GM23338 (cell line): ENCODE measurements around the gene KCTD17. TPM values are rescaled to one million over a fixed set of nuclear protein-coding genes. Genes with fewer than 3 reads are reported as not detected.

ENCODE experiments used
- ATAC-seq: fragments of 200-7000 bp; cut with Tn5 transposase; 3 replicates; pipeline ENCODE4 v1.9.1; 2020
- DNase-seq: peaks from one replicate; pipeline ENCODE4 v3.0.0-alpha.2; 2015; ENCODE audit warnings: low spot score
- H2AFZ ChIP-seq: fragments of 200-600 bp; sonication (generic); 2 replicates; pipeline ENCODE4 v1.8.0; 2016; ENCODE audit warnings: antibody characterized with exemption, mild to moderate bottlenecking, moderate library complexity
- H3F3A ChIP-seq: fragments of 200-600 bp; sonication (generic); replicated peaks from 2 replicates; pipeline ENCODE4 v1.8.0; 2017; ENCODE audit warnings: antibody characterized with exemption, mixed run types, low read depth
- H3K27ac ChIP-seq: fragments of 200-600 bp; sonication (generic); 2 replicates; pipeline ENCODE4 v1.6.1; 2016; ENCODE audit warnings: low read depth
- H3K27me3 ChIP-seq: fragments of 200-600 bp; sonication (generic); 2 replicates; pipeline ENCODE4 v1.8.0; 2016; ENCODE audit warnings: mild to moderate bottlenecking, mixed run types, moderate library complexity; ENCODE audit not compliant: insufficient read depth
- H3K36me3 ChIP-seq: fragments of 200-600 bp; sonication (generic); 2 replicates; pipeline ENCODE4 v1.8.0; 2016; ENCODE audit warnings: mild to moderate bottlenecking; ENCODE audit not compliant: insufficient read depth
- H3K4me1 ChIP-seq: fragments of 200-600 bp; sonication (generic); 2 replicates; pipeline ENCODE4 v1.8.0; 2016; ENCODE audit warnings: mild to moderate bottlenecking, moderate library complexity; ENCODE audit not compliant: insufficient read depth
- H3K4me2 ChIP-seq: fragments of 200-600 bp; sonication (generic); 2 replicates; pipeline ENCODE4 v1.7.1; 2017; ENCODE audit warnings: mixed run types
- H3K4me3 ChIP-seq: fragments of 200-600 bp; sonication (generic); 2 replicates; pipeline ENCODE4 v1.6.1; 2016; ENCODE audit warnings: mixed run types
- H3K79me2 ChIP-seq: fragments of 200-600 bp; sonication (generic); replicated peaks from 2 replicates; pipeline ENCODE4 v1.8.0; 2017; ENCODE audit warnings: mild to moderate bottlenecking; ENCODE audit not compliant: insufficient read depth
- H3K9me2 ChIP-seq: fragments of 200-600 bp; sonication (generic); 2 replicates; pipeline ENCODE4 v1.8.0; 2017; ENCODE audit not compliant: insufficient read depth
- H4K20me1 ChIP-seq: fragments of 200-600 bp; sonication (generic); replicated peaks from 2 replicates; pipeline ENCODE4 v1.8.0; 2017; ENCODE audit warnings: mild to moderate bottlenecking; ENCODE audit not compliant: insufficient read depth
- H3K27ac Mint-ChIP-seq: 2 replicates; pipeline ENCODE4 v1.8.0; 2020; ENCODE audit warnings: inconsistent platforms, mild to moderate bottlenecking, moderate library complexity, mixed read lengths
- H3K27me3 Mint-ChIP-seq: 3 replicates; pipeline ENCODE4 v1.8.0; 2022; ENCODE audit warnings: low read depth, mild to moderate bottlenecking, moderate library complexity, mixed read lengths, inconsistent platforms; ENCODE audit not compliant: insufficient read depth, poor library complexity
- H3K36me3 Mint-ChIP-seq: 3 replicates; pipeline ENCODE4 v1.8.0; 2021; ENCODE audit warnings: low read depth, mild to moderate bottlenecking, inconsistent platforms, moderate library complexity, mixed read lengths
- H3K4me1 Mint-ChIP-seq: 3 replicates; pipeline ENCODE4 v1.8.0; 2020; ENCODE audit warnings: mild to moderate bottlenecking, inconsistent platforms, mixed read lengths
- H3K4me3 Mint-ChIP-seq: 3 replicates; pipeline ENCODE4 v1.8.0; 2021; ENCODE audit warnings: moderate library complexity, mild to moderate bottlenecking, inconsistent platforms, mixed read lengths
- H3K9me3 Mint-ChIP-seq: 3 replicates; pipeline ENCODE4 v1.8.0; 2020; ENCODE audit warnings: moderate library complexity, mild to moderate bottlenecking, inconsistent platforms, mixed read lengths
- CREB1 ChIP-seq: fragments of 250-450 bp; sonication (Bioruptor Pico); IDR thresholded peaks from 2 replicates; pipeline ENCODE4 v1.5.0; 2020; ENCODE audit warnings: low read depth, mild to moderate bottlenecking, moderate library complexity
- CTCF ChIP-seq, 2 experiments: fragments of 200-600 bp in 1 of 2; sonication (generic) in 1 of 2; conservative IDR thresholded peaks; 2 replicates each; pipeline versions ENCODE4 v1.5.1 to v1.6.1; 2016 to 2017; ENCODE audit warnings: antibody characterized with exemption in 2 of 2, low read depth in 2 of 2, mild to moderate bottlenecking in 2 of 2, moderate library complexity in 1 of 2
- ETS1 ChIP-seq: IDR thresholded peaks from 2 replicates; pipeline ENCODE4 v1.6.1; 2016; ENCODE audit warnings: antibody characterized with exemption
- EZH2 ChIP-seq: fragments of 200-600 bp; sonication (generic); IDR thresholded peaks from one replicate; pipeline ENCODE4 v1.8.0; 2017; ENCODE audit warnings: antibody characterized with exemption, mild to moderate bottlenecking, low read depth; ENCODE audit not compliant: unreplicated experiment
- EZH2phosphoT487 ChIP-seq: fragments of 200-600 bp; sonication (generic); IDR thresholded peaks from one replicate; pipeline ENCODE4 v1.8.1; 2018; ENCODE audit warnings: antibody characterized with exemption; ENCODE audit not compliant: unreplicated experiment
- JUNB ChIP-seq: IDR thresholded peaks from one replicate; pipeline ENCODE4 v1.6.1; 2016; ENCODE audit warnings: antibody characterized with exemption; ENCODE audit not compliant: unreplicated experiment
- NANOG ChIP-seq: IDR thresholded peaks from 2 replicates; pipeline ENCODE4 v1.6.1; 2016; ENCODE audit warnings: antibody characterized with exemption, borderline replicate concordance
- POLR2AphosphoS5 ChIP-seq: IDR thresholded peaks from 2 replicates; pipeline ENCODE4 v1.6.1; 2016; ENCODE audit warnings: antibody characterized with exemption, low read depth
- STAT1 ChIP-seq: IDR thresholded peaks from one replicate; pipeline ENCODE4 v1.6.1; 2016; ENCODE audit warnings: antibody characterized with exemption; ENCODE audit not compliant: unreplicated experiment
- ZNF114 ChIP-seq: fragments of 250-450 bp; sonication (Bioruptor Pico); IDR thresholded peaks from 2 replicates; pipeline ENCODE4 v1.5.0; 2020; ENCODE audit warnings: mild to moderate bottlenecking, moderate library complexity
- ZNF331 ChIP-seq: fragments of 250-450 bp; sonication (Bioruptor Pico); IDR thresholded peaks from 2 replicates; pipeline ENCODE4 v1.5.0; 2020; ENCODE audit warnings: low read depth, mild to moderate bottlenecking, moderate library complexity
- polyA plus RNA-seq: library from polyadenylated mRNA; unstranded; fragments of >200 nt; fragmentation: Nextera tagmentation; extraction: Ambion mirVana; gene quantifications from 2 replicates; pipeline ENCODE4 v1.2.1, GENCODE V29; 2016
- total RNA-seq: library from RNA; depleted of rRNA; stranded (reverse); fragments of >200 nt; shearing (Covaris generic); gene quantifications from 2 replicates; pipeline ENCODE4 v1.2.3, GENCODE V29; 2014
- TF ChIP-seq, protein P1 (sequence below): fragments of 250-450 bp; sonication (Bioruptor Pico); IDR thresholded peaks from 2 replicates; pipeline ENCODE4 v1.5.0; 2020; ENCODE audit warnings: mild to moderate bottlenecking, moderate library complexity
- TF ChIP-seq, protein P2 (sequence below): IDR thresholded peaks from one replicate; pipeline ENCODE4 v1.6.1; 2018; ENCODE audit warnings: antibody characterized with exemption; ENCODE audit not compliant: unreplicated experiment

Gene KCTD17
- total and polyA plus RNA-seq, 2 experiments from 2014 or later: 25.1 to 35.0 TPM

GRCh38 chr22:37020192-37020479 is 31.4 kb upstream of the KCTD17 start:
- H3K36me3 ChIP-seq: no peaks in the 10 kb centered on the region
- H3K36me3 Mint-ChIP-seq: peaks cover 23% of the 10 kb centered on the region
- peak overlapping the region; percentile 75 for H3K4me3 ChIP-seq
- no peaks in the 10 kb centered on the region; the same call in 1 of the 2 replicates for H4K20me1 ChIP-seq
- DNase-seq (no peak), ATAC-seq (no peak)
- no peak for TF ChIP-seq ZNF114 (CRISPR knock-in tag)
- no peak for TF ChIP-seq ETS1
- TF ChIP-seq CREB1 (CRISPR knock-in tag): no peak
- TF ChIP-seq JUNB: no peak
- TF ChIP-seq, protein P1, sequence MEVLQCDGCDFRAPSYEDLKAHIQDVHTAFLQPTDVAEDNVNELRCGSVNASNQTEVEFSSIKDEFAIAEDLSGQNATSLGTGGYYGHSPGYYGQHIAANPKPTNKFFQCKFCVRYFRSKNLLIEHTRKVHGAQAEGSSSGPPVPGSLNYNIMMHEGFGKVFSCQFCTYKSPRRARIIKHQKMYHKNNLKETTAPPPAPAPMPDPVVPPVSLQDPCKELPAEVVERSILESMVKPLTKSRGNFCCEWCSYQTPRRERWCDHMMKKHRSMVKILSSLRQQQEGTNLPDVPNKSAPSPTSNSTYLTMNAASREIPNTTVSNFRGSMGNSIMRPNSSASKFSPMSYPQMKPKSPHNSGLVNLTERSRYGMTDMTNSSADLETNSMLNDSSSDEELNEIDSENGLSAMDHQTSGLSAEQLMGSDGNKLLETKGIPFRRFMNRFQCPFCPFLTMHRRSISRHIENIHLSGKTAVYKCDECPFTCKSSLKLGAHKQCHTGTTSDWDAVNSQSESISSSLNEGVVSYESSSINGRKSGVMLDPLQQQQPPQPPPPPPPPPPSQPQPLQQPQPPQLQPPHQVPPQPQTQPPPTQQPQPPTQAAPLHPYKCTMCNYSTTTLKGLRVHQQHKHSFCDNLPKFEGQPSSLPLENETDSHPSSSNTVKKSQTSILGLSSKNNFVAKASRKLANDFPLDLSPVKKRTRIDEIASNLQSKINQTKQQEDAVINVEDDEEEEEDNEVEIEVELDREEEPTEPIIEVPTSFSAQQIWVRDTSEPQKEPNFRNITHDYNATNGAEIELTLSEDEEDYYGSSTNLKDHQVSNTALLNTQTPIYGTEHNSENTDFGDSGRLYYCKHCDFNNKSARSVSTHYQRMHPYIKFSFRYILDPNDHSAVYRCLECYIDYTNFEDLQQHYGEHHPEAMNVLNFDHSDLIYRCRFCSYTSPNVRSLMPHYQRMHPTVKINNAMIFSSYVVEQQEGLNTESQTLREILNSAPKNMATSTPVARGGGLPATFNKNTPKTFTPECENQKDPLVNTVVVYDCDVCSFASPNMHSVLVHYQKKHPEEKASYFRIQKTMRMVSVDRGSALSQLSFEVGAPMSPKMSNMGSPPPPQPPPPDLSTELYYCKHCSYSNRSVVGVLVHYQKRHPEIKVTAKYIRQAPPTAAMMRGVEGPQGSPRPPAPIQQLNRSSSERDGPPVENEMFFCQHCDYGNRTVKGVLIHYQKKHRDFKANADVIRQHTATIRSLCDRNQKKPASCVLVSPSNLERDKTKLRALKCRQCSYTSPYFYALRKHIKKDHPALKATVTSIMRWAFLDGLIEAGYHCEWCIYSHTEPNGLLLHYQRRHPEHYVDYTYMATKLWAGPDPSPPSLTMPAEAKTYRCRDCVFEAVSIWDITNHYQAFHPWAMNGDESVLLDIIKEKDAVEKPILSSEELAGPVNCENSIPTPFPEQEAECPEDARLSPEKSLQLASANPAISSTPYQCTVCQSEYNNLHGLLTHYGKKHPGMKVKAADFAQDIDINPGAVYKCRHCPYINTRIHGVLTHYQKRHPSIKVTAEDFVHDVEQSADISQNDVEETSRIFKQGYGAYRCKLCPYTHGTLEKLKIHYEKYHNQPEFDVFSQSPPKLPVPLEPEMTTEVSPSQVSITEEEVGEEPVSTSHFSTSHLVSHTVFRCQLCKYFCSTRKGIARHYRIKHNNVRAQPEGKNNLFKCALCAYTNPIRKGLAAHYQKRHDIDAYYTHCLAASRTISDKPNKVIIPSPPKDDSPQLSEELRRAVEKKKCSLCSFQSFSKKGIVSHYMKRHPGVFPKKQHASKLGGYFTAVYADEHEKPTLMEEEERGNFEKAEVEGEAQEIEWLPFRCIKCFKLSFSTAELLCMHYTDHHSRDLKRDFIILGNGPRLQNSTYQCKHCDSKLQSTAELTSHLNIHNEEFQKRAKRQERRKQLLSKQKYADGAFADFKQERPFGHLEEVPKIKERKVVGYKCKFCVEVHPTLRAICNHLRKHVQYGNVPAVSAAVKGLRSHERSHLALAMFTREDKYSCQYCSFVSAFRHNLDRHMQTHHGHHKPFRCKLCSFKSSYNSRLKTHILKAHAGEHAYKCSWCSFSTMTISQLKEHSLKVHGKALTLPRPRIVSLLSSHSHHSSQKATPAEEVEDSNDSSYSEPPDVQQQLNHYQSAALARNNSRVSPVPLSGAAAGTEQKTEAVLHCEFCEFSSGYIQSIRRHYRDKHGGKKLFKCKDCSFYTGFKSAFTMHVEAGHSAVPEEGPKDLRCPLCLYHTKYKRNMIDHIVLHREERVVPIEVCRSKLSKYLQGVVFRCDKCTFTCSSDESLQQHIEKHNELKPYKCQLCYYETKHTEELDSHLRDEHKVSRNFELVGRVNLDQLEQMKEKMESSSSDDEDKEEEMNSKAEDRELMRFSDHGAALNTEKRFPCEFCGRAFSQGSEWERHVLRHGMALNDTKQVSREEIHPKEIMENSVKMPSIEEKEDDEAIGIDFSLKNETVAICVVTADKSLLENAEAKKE: no peak
- TF ChIP-seq NANOG: no peak
- no peak for TF ChIP-seq EZH2
- no peak for TF ChIP-seq CTCF (conservative IDR thresholded peaks at IDR 0.05; ENCODE audit: low read depth in 2 of 2)
- no peak for TF ChIP-seq EZH2phosphoT487
- no peak for TF ChIP-seq ZNF331 (CRISPR knock-in tag)
- TF ChIP-seq POLR2AphosphoS5: no peak
- TF ChIP-seq, protein P2, sequence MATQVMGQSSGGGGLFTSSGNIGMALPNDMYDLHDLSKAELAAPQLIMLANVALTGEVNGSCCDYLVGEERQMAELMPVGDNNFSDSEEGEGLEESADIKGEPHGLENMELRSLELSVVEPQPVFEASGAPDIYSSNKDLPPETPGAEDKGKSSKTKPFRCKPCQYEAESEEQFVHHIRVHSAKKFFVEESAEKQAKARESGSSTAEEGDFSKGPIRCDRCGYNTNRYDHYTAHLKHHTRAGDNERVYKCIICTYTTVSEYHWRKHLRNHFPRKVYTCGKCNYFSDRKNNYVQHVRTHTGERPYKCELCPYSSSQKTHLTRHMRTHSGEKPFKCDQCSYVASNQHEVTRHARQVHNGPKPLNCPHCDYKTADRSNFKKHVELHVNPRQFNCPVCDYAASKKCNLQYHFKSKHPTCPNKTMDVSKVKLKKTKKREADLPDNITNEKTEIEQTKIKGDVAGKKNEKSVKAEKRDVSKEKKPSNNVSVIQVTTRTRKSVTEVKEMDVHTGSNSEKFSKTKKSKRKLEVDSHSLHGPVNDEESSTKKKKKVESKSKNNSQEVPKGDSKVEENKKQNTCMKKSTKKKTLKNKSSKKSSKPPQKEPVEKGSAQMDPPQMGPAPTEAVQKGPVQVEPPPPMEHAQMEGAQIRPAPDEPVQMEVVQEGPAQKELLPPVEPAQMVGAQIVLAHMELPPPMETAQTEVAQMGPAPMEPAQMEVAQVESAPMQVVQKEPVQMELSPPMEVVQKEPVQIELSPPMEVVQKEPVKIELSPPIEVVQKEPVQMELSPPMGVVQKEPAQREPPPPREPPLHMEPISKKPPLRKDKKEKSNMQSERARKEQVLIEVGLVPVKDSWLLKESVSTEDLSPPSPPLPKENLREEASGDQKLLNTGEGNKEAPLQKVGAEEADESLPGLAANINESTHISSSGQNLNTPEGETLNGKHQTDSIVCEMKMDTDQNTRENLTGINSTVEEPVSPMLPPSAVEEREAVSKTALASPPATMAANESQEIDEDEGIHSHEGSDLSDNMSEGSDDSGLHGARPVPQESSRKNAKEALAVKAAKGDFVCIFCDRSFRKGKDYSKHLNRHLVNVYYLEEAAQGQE: no peak
- no peak for TF ChIP-seq STAT1
- no peaks in the 10 kb centered on the region for H3K9me3 Mint-ChIP-seq
- peaks cover 18% of the 10 kb centered on the region; the same call in 2 of the 3 replicates for H3K4me1 Mint-ChIP-seq
- H3K4me3 Mint-ChIP-seq: peak overlapping the region; percentile 93
- H3K27me3 ChIP-seq: no peaks in the 10 kb centered on the region
- H3K9me2 ChIP-seq: no peaks in the 10 kb centered on the region
- H3K27me3 Mint-ChIP-seq: peaks cover 10% of the 10 kb centered on the region
- peaks cover 14% of the 10 kb centered on the region; the same call in 1 of the 2 replicates for H3K4me1 ChIP-seq
- H2AFZ ChIP-seq: peak overlapping the region; percentile 87
- no peaks in the 10 kb centered on the region for H3F3A ChIP-seq
- H3K79me2 ChIP-seq: peaks cover 39% of the 10 kb centered on the region
- peak overlapping the region; percentile 92; the same call in 1 of the 2 replicates for H3K27ac Mint-ChIP-seq
- H3K27ac ChIP-seq: no peak overlapping the region
- H3K4me2 ChIP-seq: peak overlapping the region; percentile 85
